WERI-Rb-1 (cell line): Measurements from ENCODE around the gene NENF.

ENCODE experiments used
- DNase-seq: peaks from one replicate; pipeline ENCODE4 v3.0.0-alpha.2; 2020
- H3K27ac ChIP-seq: fragments of 250-450 bp; sonication (Bioruptor Pico); 2 replicates; pipeline ENCODE4 v1.5.1; 2020; ENCODE audit warnings: mild to moderate bottlenecking, moderate library complexity
- H3K27me3 ChIP-seq: fragments of 250-450 bp; sonication (Bioruptor Pico); 2 replicates; pipeline ENCODE4 v1.5.1; 2021; ENCODE audit warnings: mild to moderate bottlenecking, low read depth, moderate library complexity; ENCODE audit not compliant: insufficient read depth, severe bottlenecking
- H3K36me3 ChIP-seq: fragments of 250-450 bp; sonication (Bioruptor Pico); 2 replicates; pipeline ENCODE4 v1.5.1; 2020; ENCODE audit warnings: mild to moderate bottlenecking, moderate library complexity
- H3K4me3 ChIP-seq: 2 replicates; pipeline ENCODE4 v1.5.1; 2011; ENCODE audit warnings: low read depth, mild to moderate bottlenecking, control low read depth, low read length
- H3K9me3 ChIP-seq: fragments of 250-450 bp; sonication (Bioruptor Pico); 2 replicates; pipeline ENCODE4 v1.5.1; 2021; ENCODE audit warnings: mild to moderate bottlenecking, moderate library complexity; ENCODE audit not compliant: severe bottlenecking
- TF ChIP-seq, protein P1 (sequence below): IDR thresholded peaks from 2 replicates; pipeline ENCODE4 v1.5.1; 2011; ENCODE audit warnings: low read depth, mild to moderate bottlenecking, control low read depth, inconsistent platforms, low read length

The NENF gene

DNA sequence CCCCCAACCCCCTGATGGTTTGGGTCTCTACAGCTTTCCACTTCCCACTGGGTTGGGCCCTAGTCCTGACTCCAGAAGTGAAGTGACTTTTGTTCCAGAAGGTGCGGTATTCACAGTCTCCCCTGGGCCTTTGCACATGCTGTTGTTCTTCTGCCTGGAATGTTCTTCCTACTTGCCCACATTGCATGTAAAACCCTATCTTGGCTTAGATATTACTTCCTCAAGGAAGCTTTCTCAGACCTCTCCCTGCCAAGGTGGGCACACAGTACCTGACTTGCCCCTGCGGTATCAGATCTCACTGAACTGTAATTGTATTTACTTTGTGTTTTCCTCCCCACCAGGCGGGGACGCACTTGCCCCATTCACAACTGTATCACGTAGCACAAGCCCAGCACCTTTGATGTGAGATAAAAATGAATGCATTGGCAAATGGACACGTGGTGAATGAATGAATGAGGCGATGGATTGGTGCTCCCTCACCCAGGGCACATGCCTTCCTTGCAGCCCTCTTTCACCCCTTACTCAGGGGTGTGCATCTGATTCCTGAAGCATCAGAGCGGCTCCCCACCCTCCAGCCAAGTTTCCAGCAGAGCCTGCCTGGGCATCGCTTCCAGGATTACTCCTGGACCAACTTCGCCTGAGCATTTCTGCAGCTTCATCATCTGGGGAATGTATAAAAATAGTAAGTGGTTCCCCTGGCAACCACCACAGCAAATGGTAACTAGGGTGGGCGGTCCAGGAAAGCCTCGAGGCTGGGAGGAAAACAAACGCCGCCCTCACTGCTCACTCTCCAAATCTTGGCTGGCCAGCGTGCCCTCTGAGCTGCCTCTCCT is 19.8 kb downstream of the NENF start:
- DNase-seq = no peak
- TF ChIP-seq, protein P1, sequence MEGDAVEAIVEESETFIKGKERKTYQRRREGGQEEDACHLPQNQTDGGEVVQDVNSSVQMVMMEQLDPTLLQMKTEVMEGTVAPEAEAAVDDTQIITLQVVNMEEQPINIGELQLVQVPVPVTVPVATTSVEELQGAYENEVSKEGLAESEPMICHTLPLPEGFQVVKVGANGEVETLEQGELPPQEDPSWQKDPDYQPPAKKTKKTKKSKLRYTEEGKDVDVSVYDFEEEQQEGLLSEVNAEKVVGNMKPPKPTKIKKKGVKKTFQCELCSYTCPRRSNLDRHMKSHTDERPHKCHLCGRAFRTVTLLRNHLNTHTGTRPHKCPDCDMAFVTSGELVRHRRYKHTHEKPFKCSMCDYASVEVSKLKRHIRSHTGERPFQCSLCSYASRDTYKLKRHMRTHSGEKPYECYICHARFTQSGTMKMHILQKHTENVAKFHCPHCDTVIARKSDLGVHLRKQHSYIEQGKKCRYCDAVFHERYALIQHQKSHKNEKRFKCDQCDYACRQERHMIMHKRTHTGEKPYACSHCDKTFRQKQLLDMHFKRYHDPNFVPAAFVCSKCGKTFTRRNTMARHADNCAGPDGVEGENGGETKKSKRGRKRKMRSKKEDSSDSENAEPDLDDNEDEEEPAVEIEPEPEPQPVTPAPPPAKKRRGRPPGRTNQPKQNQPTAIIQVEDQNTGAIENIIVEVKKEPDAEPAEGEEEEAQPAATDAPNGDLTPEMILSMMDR = no peak

DNA sequence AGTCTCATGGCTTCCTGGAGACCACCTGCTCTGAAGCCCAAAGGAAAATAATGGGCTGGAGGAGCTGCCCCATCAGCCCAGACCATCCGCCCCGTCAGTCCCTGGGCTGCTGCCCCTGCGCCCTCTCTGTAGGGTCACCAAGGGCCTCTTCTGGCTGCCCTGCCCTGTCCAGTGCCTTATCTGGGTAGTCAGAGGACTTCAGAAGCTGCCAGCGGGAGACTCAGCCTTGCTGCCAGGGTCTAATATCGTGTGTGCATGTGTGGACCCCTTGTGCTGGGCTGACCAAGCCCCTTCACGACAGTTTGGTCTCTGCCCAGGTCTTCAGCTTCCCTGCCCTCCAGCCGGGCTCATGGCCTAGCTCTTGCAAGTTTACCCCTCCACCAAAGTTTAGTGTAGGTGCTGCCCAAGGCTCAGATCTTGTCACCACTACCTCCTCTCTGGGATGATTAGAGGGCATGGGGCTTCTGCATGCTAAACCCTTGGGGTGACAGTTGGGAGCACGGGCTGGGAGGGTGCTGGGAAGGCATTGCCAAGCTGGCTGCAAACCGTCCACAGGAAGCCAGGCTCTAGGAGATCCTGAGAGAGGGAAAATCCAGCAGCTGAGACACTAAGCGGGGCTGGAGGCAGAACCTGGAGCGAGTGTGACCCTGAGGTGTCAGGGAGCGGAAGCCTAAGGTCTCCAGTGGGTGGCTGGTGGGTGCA is 20.6 kb downstream of the NENF start:
- Histone ChIP-seq H3K27ac (no peak overlapping the region), H3K4me3 (no peak overlapping the region), H3K27me3 (no peaks in the 10 kb centered on the region), H3K36me3 (no peaks in the 10 kb centered on the region), H3K9me3 (no peaks in the 10 kb centered on the region)
- TF ChIP-seq, protein P1 = no peak
- DNase-seq = no peak

More for the DNA sequence above, 19.8 kb downstream of the NENF start:
- Histone ChIP-seq H3K27me3 (no peaks in the 10 kb centered on the region), H3K27ac (no peak overlapping the region), H3K9me3 (no peaks in the 10 kb centered on the region), H3K36me3 (no peaks in the 10 kb centered on the region), H3K4me3 (no peak overlapping the region)

GRCh38 chr1:212454741-212455140 is 22.0 kb downstream of the NENF start:
- Histone ChIP-seq H3K36me3 (no peaks in the 10 kb centered on the region), H3K4me3 (no peak overlapping the region), H3K27me3 (no peaks in the 10 kb centered on the region), H3K27ac (no peak overlapping the region), H3K9me3 (no peaks in the 10 kb centered on the region)
- TF ChIP-seq, protein P1 = no peak
- DNase-seq = no peak

DNA sequence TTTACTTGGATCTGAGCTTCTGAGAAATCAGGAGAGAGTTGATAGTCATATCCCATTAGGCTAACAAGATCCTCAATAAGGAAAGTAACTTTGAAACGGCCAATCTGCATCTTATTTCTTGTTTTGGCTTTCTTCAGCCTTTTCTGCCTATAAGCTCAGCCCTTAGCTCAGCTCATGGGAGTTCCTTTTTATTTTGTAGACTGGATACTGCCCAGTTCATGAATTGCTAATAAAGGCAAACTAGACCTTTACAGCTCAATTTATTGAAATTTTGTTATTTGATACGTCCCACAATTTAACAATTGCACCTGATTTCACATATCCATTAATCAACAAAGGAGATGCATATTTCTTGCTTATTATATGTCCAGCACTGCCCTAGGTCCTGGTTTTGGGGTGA is 22.7 kb downstream of the NENF start:
- TF ChIP-seq, protein P1 = no peak
- Histone ChIP-seq H3K9me3 (no peaks in the 10 kb centered on the region), H3K27me3 (no peaks in the 10 kb centered on the region)

GRCh38 chr1:212455803-212456528 is 23.2 kb downstream of the NENF start:
- H3K4me3 ChIP-seq = peak overlapping the region; percentile 28; the same call in 1 of the 2 replicates
- TF ChIP-seq, protein P1 = peak; percentile 88
- DNase-seq = peak; percentile 91
- no peaks in the 10 kb centered on the region for H3K27me3 ChIP-seq
- H3K36me3 ChIP-seq = no peaks in the 10 kb centered on the region
- no peak overlapping the region for H3K27ac ChIP-seq
- no peaks in the 10 kb centered on the region for H3K9me3 ChIP-seq

More for the DNA sequence above, 22.7 kb downstream of the NENF start:
- Histone ChIP-seq H3K27ac (no peak overlapping the region), H3K4me3 (no peak overlapping the region), H3K36me3 (no peaks in the 10 kb centered on the region)
- no peak for DNase-seq
